ENCODE data around the gene TTLL13. TPM values are rescaled to one million over a fixed set of nuclear protein-coding genes. Genes with fewer than 3 reads are reported as not detected.

Gene TTLL13
- total and polyA plus RNA-seq, 9 of the 15 experiments (the other 6 are each of a cell fraction or from before 2014, with no cell fraction given) = 0.05 to 0.24 (median 0.11) TPM; not detected in 1

- BruUV-seq (replicated peaks) = no TSS peak
- no peaks in the 10 kb centered on the region for H3K9me1 ChIP-seq (ENCODE audit: control insufficient read depth, insufficient read depth, low read length)
- in situ Hi-C loops (cut with MboI) (no loop called here), intact Hi-C loops (cut with micrococcal nuclease) (no loop called here)
- ChIA-PET POLR2A (interaction anchor here (0.6 to 1.6 kb wide), 4 partner anchors 8 to 62 kb away, joined by 3 to 5 read pairs (median 4); no protein-coding TSS in a partner anchor), CTCF (ENCODE audit: low intra/inter-chr PET ratio) (no interaction called here)
- peak overlapping the region in 1 of 2 experiments; percentile 56; a peak in 1 of 4 replicates for H3K9ac ChIP-seq (ENCODE audit: insufficient read depth in 1 of 2, low read depth in 2 of 2, low read length in 2 of 2)
- H3K4me1 ChIP-seq (replicated peaks in 1 of 2; ENCODE audit: control insufficient read depth in 2 of 2, insufficient read depth in 2 of 2, low read length in 2 of 2) = peaks cover 11 to 26% of the 10 kb centered on the region in 2 experiments; a peak in 4 of 5 replicates
- no peak for FAIRE-seq
- 85% methylated on average over 10 of the region's 10 CpGs for WGBS (ENCODE audit: insufficient coverage, low coverage, missing lambda C conversion rate)
- no peak overlapping the region for H3K4me2 ChIP-seq (ENCODE audit: insufficient read depth, low read length)
- no peak for DNase-seq (ENCODE audit: extremely low read depth in 1 of 4, low spot score in 3 of 4)
- peaks cover 83% of the 10 kb centered on the region for H3K79me2 ChIP-seq (ENCODE audit: control insufficient read depth, insufficient read depth, low read length)
- TF ChIP-seq MCM3 (IDR thresholded peaks at IDR 0.05) (no peak), RBM22 (IDR thresholded peaks at IDR 0.05; ENCODE audit: low read depth, low read length, poor library complexity, severe bottlenecking) (no peak), NFYB (IDR thresholded peaks at IDR 0.05; ENCODE audit: extremely low read depth, insufficient read length) (no peak), KAT7 (CRISPR knock-in tag; IDR thresholded peaks at IDR 0.05; ENCODE audit: borderline replicate concordance) (no peak), GTF2B (IDR thresholded peaks at IDR 0.05; ENCODE audit: extremely low read depth, insufficient read length) (no peak), TARDBP (IDR thresholded peaks at IDR 0.05) (no peak), ZNF699 (CRISPR knock-in tag; IDR thresholded peaks at IDR 0.05; ENCODE audit: insufficient replicate concordance) (no peak), GABPB2 (CRISPR knock-in tag; conservative IDR thresholded peaks at IDR 0.05) (no peak), NCOA2 (IDR thresholded peaks at IDR 0.05; ENCODE audit: partially characterized antibody in 2 of 2) (no peak)
- TF ChIP-seq, protein P1, sequence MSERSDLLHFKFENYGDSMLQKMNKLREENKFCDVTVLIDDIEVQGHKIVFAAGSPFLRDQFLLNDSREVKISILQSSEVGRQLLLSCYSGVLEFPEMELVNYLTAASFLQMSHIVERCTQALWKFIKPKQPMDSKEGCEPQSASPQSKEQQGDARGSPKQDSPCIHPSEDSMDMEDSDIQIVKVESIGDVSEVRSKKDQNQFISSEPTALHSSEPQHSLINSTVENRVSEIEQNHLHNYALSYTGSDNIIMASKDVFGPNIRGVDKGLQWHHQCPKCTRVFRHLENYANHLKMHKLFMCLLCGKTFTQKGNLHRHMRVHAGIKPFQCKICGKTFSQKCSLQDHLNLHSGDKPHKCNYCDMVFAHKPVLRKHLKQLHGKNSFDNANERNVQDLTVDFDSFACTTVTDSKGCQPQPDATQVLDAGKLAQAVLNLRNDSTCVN (CRISPR knock-in tag; IDR thresholded peaks at IDR 0.05) = no peak
- ATAC-seq = no peak
- no peak overlapping the region for H3K4me3 ChIP-seq
- no peak overlapping the region for H3K27ac ChIP-seq (ENCODE audit: extremely low read depth, low read depth, low read length)
- H3K9me3 ChIP-seq (replicated peaks; ENCODE audit: control insufficient read depth, insufficient read depth, low read depth, low read length) = no peaks in the 10 kb centered on the region
- H3K36me3 ChIP-seq (ENCODE audit: control insufficient read depth, insufficient read depth, low read length) = peaks cover 71% of the 10 kb centered on the region; the same call in 2 of the 3 replicates
- no peaks in the 10 kb centered on the region for H3K27me3 ChIP-seq (ENCODE audit: control insufficient read depth in 2 of 2, insufficient read depth in 2 of 2, low read length in 2 of 2)
- H4K20me1 ChIP-seq (replicated peaks; ENCODE audit: control insufficient read depth, insufficient read depth, low read length) = peaks cover 12% of the 10 kb centered on the region; the same call in 1 of the 2 replicates
- H2AFZ ChIP-seq (ENCODE audit: low read depth, low read length) = no peak overlapping the region
These were observed 44.1 kb upstream of the TTLL13 start for GRCh38 chr15:90205050-90205848.

Measured in K562 (cell line).